Esophagus squamous epithelium (tissue), 5 donors: ENCODE data around the gene GJA1. TPM values are rescaled to one million over a fixed set of nuclear protein-coding genes. Genes with fewer than 3 reads are reported as not detected.

Source experiments
- DNase-seq: peaks from one replicate; lab custom pipeline; 2025; lab: John Stamatoyannopoulos, UW
- H3K27ac ChIP-seq, 4 donors: fragments of 200-600 bp; sonication (generic); one replicate each; pipeline ENCODE4 v1.5.1; 2016 to 2019; ENCODE audit warnings: mild to moderate bottlenecking in 1 of 4
- H3K27me3 ChIP-seq, 4 donors: fragments of 200-600 bp; sonication (generic); 1 replicate in 3 of 4; 2 replicates in 1 of 4; pipeline versions ENCODE4 v1.5.1 to v1.6.0; 2017 to 2021; ENCODE audit warnings: antibody characterized with exemption in 1 of 4
- H3K36me3 ChIP-seq, 3 donors: fragments of 200-600 bp; sonication (generic); one replicate each; pipeline ENCODE4 v1.5.1; 2016 to 2019
- H3K4me1 ChIP-seq, 3 donors: fragments of 200-600 bp; sonication (generic); one replicate each; pipeline ENCODE4 v1.5.1; 2017 to 2019
- H3K4me3 ChIP-seq, 4 donors: fragments of 200-600 bp; sonication (generic); 1 replicate in 3 of 4; 2 replicates in 1 of 4; pipeline ENCODE4 v1.5.1; 2016 to 2019; ENCODE audit warnings: mild to moderate bottlenecking in 2 of 4, moderate library complexity in 1 of 4
- H3K9me3 ChIP-seq, 3 donors: fragments of 200-600 bp; sonication (generic); one replicate each; pipeline ENCODE4 v1.5.1; 2016 to 2019
- POLR2A ChIP-seq, 4 donors: fragments of 450-650 bp; IDR thresholded peaks; one replicate each; pipeline ENCODE4 v1.6.1; 2017; ENCODE audit warnings: antibody characterized with exemption in 4 of 4, mild to moderate bottlenecking in 4 of 4, moderate library complexity in 3 of 4
- WGBS, 2 donors: methylation state at CpG; one replicate each; pipeline ENCODE4 v1.1.5; 2018; 5-methylcytosine and 5-hydroxymethylcytosine counted together
- intact Hi-C: fragments of 100-400 bp; cut with DNase I; formaldehyde crosslinking; loops from one replicate; pipeline ENCODE4 v1.15.0; 2022
- total RNA-seq, 4 donors: library from RNA; depleted of rRNA; stranded (reverse); fragments of >200 nt; gene quantifications; one replicate each; pipeline ENCODE4 v1.1.0, GENCODE V29; 2016
- TF ChIP-seq, protein P1 (sequence below), 6 experiments: fragments of 450-650 bp in 4 of 6; fragments of 200-600 bp in 2 of 6; sonication (generic) in 2 of 6; IDR thresholded peaks; one replicate each; pipeline ENCODE4 v1.5.1; 2016 to 2019; ENCODE audit warnings: antibody characterized with exemption in 6 of 6, mild to moderate bottlenecking in 4 of 6, moderate library complexity in 4 of 6
- donor health status: DM: yes; HTN: yes; CAD: no.

The GJA1 gene
- total RNA-seq, 4 donors from 2014 or later, result 73.1 to 118 (median 89.4) TPM

DNA sequence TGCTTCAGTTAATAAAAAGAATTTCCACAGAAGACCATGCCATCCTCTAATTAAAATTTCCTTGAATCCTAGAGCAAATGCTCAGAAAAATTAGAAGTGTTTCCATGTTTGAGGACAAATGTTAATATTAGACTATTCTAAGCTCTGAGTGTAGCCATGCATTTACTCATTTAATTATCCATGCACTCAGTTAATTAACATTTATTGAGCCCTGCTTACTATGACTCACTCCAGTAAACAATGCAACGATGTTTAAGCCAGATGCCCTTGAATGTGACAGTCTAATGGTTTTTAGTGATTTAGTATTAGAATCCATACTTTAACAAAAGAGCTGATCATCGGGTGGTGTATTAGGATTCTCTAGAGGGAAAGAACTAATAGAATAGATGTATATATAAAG lies 37.3 kb upstream of the GJA1 start:
- Histone ChIP-seq H3K4me3 (no peak overlapping the region), H3K36me3 (no peaks in the 10 kb centered on the region), H3K27ac (no peak overlapping the region), H3K27me3 (no peaks in the 10 kb centered on the region), H3K9me3 (no peaks in the 10 kb centered on the region), H3K4me1 (no peaks in the 10 kb centered on the region)
- no peak for DNase-seq
- WGBS, 2 donors, result 52 to 65% methylated on average over 2 of the region's 2 CpGs
- intact Hi-C loops, result no loop called here
- no peak for TF ChIP-seq POLR2A (IDR thresholded peaks at IDR 0.05)
- TF ChIP-seq, protein P1, sequence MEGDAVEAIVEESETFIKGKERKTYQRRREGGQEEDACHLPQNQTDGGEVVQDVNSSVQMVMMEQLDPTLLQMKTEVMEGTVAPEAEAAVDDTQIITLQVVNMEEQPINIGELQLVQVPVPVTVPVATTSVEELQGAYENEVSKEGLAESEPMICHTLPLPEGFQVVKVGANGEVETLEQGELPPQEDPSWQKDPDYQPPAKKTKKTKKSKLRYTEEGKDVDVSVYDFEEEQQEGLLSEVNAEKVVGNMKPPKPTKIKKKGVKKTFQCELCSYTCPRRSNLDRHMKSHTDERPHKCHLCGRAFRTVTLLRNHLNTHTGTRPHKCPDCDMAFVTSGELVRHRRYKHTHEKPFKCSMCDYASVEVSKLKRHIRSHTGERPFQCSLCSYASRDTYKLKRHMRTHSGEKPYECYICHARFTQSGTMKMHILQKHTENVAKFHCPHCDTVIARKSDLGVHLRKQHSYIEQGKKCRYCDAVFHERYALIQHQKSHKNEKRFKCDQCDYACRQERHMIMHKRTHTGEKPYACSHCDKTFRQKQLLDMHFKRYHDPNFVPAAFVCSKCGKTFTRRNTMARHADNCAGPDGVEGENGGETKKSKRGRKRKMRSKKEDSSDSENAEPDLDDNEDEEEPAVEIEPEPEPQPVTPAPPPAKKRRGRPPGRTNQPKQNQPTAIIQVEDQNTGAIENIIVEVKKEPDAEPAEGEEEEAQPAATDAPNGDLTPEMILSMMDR (IDR thresholded peaks at IDR 0.05), result no peak

DNA sequence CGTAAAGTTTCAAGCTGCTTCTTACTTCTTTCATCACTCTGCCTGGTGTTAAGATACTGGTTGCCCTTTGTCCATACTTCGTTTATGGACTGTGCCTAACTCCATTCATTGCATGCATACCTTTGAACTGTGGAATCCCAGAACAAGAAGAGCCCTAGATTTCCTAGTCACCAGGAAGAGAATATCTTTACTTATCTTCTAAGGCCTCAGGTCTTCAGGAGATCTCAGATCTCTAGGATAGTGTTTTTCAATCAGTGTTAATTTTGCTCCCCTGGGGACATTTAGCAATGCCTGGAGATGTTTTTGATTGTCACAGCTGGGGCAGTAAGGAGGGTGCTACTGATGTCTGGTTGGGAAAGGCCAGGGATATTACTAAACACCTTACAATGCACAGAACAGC lies 35.5 kb upstream of the GJA1 start:
- 45 to 92% methylated on average over 2 of the region's 2 CpGs for WGBS, 2 donors
- intact Hi-C loops, result no loop called here
- H3K36me3 ChIP-seq, result no peaks in the 10 kb centered on the region
- H3K4me1 ChIP-seq, result no peaks in the 10 kb centered on the region
- no peaks in the 10 kb centered on the region for H3K9me3 ChIP-seq
- no peak for TF ChIP-seq POLR2A (IDR thresholded peaks at IDR 0.05)
- TF ChIP-seq, protein P1 (IDR thresholded peaks at IDR 0.05), result no peak
- H3K4me3 ChIP-seq, result no peak overlapping the region
- H3K27ac ChIP-seq, result no peak overlapping the region
- H3K27me3 ChIP-seq, result no peaks in the 10 kb centered on the region
- no peak for DNase-seq

DNA sequence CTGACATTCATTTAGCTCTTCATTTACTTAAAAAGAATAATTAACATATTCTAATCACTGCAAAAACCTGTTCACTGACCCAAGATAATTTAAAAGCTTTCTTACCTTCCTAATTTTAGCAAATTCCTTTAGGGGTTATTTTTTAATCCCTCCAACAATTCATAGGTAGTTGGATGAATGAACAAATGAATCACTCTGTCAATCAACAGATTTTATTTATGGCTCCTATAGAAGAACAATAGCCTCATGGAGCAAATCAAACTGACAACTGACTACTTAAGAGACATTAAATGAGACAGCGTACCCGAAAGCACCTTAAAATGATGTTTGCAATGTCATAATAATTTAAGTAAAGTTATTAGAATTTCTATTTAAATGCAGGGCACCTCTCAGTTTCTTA lies 31.5 kb upstream of the GJA1 start:
- Histone ChIP-seq H3K27ac (no peak overlapping the region), H3K4me1 (no peaks in the 10 kb centered on the region), H3K4me3 (no peak overlapping the region), H3K36me3 (no peaks in the 10 kb centered on the region), H3K27me3 (peaks cover 0 to 6% (median 0%) of the 10 kb centered on the region in 4 donors), H3K9me3 (no peaks in the 10 kb centered on the region)
- WGBS, 2 donors, result 77% methylated on average over 2 of the region's 2 CpGs
- intact Hi-C loops, result no loop called here
- no peak for DNase-seq
- TF ChIP-seq, protein P1 (IDR thresholded peaks at IDR 0.05), result no peak

DNA sequence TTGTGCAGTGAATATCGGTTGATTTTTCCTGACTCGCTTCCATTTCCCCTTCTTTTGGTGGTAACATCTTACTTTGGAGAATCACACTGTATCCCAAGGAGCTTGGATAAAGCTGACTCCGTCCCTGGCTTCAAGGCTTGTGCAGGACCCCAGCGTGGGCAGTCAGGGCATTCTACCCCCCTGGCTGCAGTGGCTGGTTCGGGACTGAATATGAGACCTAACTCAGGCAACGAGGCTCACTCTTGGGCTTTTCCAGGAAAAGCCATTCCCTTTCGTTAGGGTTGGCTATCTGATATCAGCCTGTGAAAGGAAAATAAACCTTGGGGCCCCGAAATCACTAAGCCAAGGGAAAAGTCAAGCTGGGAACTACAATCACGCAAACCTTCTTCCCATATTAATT lies 30.1 kb upstream of the GJA1 start:
- intact Hi-C loops, result no loop called here
- DNase-seq, result no peak

DNA sequence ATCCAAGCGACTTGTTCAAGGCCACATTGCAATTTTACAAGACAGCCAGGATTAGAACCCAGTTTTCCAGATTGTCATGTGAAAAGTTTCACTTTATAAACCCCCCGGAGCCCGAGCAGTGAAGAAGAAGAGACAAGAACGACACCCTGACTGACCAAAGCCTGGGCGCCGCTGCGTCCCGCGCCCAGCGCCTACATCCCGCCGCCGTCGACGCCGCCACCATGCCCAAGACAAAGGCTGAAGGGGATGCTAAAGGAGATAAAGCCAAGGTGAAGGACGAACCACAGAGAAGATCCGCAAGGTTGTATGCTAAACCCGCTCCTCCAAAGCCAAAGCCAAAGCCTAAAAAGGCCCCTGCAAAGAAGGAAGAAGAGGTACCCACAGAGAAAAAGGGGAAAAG lies 27.1 kb upstream of the GJA1 start:
- no peak for DNase-seq
- TF ChIP-seq POLR2A (IDR thresholded peaks at IDR 0.05), result no peak
- TF ChIP-seq, protein P1 (IDR thresholded peaks at IDR 0.05), result no peak
- H3K27ac ChIP-seq, result no peak overlapping the region
- H3K4me3 ChIP-seq, result no peak overlapping the region
- 87% methylated on average over 13 to 19 of the region's 19 CpGs for WGBS, 2 donors
- H3K36me3 ChIP-seq, result no peaks in the 10 kb centered on the region
- peaks cover 0 to 6% (median 0%) of the 10 kb centered on the region in 4 donors for H3K27me3 ChIP-seq
- intact Hi-C loops, result no loop called here
- no peaks in the 10 kb centered on the region for H3K4me1 ChIP-seq
- H3K9me3 ChIP-seq, result no peaks in the 10 kb centered on the region

More for the DNA sequence above, 30.1 kb upstream of the GJA1 start:
- Histone ChIP-seq H3K9me3 (no peaks in the 10 kb centered on the region), H3K4me3 (no peak overlapping the region), H3K36me3 (no peaks in the 10 kb centered on the region), H3K27me3 (peaks cover 0 to 6% (median 0%) of the 10 kb centered on the region in 4 donors), H3K27ac (no peak overlapping the region), H3K4me1 (no peaks in the 10 kb centered on the region)
- TF ChIP-seq, protein P1 (IDR thresholded peaks at IDR 0.05), result no peak
- TF ChIP-seq POLR2A (IDR thresholded peaks at IDR 0.05), result no peak
- WGBS, 2 donors, result 66 to 71% methylated on average over 7 to 9 of the region's 9 CpGs
